IMR-90 (cell line): ENCODE data around the gene DHRS4. TPM values are rescaled to one million over a fixed set of nuclear protein-coding genes. Genes with fewer than 3 reads are reported as not detected.

ENCODE experiments used
- ATAC-seq: fragments of 200-7000 bp; cut with Tn5 transposase; 2 replicates; pipeline ENCODE4 v1.9.1; 2020; ENCODE audit warnings: low read depth, mild to moderate bottlenecking, moderate library complexity
- BruUV-seq: library from RNA; stranded (reverse); fragments of 400-500 nt; replicated peaks from 2 replicates; lab custom pipeline; 2021; lab: Mats Ljungman, UMichigan
- CTCF ChIA-PET: fragments of 300-600 bp; formaldehyde crosslinking; extraction: SDS; loops from one replicate; lab custom pipeline; 2021; ENCODE audit warnings: antibody characterized with exemption; lab: Yijun Ruan, JAX
- POLR2A ChIA-PET: fragments of 300-600 bp; sonication (Branson Sonifier 250); formaldehyde crosslinking; loops from one replicate; lab custom pipeline; 2022; ENCODE audit warnings: antibody characterized with exemption; ENCODE audit not compliant: unreplicated experiment; lab: Charles Lee
- DNase-seq: peaks from one replicate; pipeline ENCODE4 v3.0.0; 2013
- H2AFZ ChIP-seq: replicated peaks from 2 replicates; pipeline ENCODE3; 2013; ENCODE audit warnings: low read length, mild to moderate bottlenecking; ENCODE audit not compliant: poor library complexity
- H2AK5ac ChIP-seq: 2 replicates; pipeline ENCODE4 v1.6.1; 2013; ENCODE audit warnings: low read depth, low read length, inconsistent platforms
- H2AK9ac ChIP-seq: replicated peaks from 2 replicates; pipeline ENCODE3; 2013; ENCODE audit warnings: mild to moderate bottlenecking, low read depth, low read length, moderate library complexity; ENCODE audit not compliant: poor library complexity
- H2BK120ac ChIP-seq: 2 replicates; pipeline ENCODE4 v1.6.1; 2013; ENCODE audit warnings: low read depth, low read length, inconsistent platforms
- H2BK15ac ChIP-seq: 3 replicates; pipeline ENCODE4 v1.6.1; 2013; ENCODE audit warnings: low read depth, low read length, inconsistent platforms
- H2BK20ac ChIP-seq: 2 replicates; pipeline ENCODE4 v1.6.1; 2013; ENCODE audit warnings: low read depth, mild to moderate bottlenecking, inconsistent platforms, low read length, moderate library complexity
- H2BK5ac ChIP-seq: 2 replicates; pipeline ENCODE4 v1.6.1; 2013; ENCODE audit warnings: mild to moderate bottlenecking, low read depth, low read length, inconsistent platforms; ENCODE audit not compliant: poor library complexity, severe bottlenecking
- H3K14ac ChIP-seq: replicated peaks from 2 replicates; pipeline ENCODE4 v1.6.1; 2013; ENCODE audit warnings: low read depth, low read length, inconsistent platforms
- H3K18ac ChIP-seq: 2 replicates; pipeline ENCODE4 v1.6.1; 2013; ENCODE audit warnings: low read depth, low read length, control low read depth
- H3K23ac ChIP-seq: 2 replicates; pipeline ENCODE4 v1.6.1; 2013; ENCODE audit warnings: low read depth, low read length, inconsistent platforms
- H3K27ac ChIP-seq: 2 replicates; pipeline ENCODE4 v1.5.1; 2013; ENCODE audit warnings: mild to moderate bottlenecking, control low read depth, low read length; ENCODE audit not compliant: insufficient read depth
- H3K27me3 ChIP-seq: 2 replicates; pipeline ENCODE4 v1.6.1; 2013; ENCODE audit warnings: low read length; ENCODE audit not compliant: control insufficient read depth, insufficient read depth
- H3K36me3 ChIP-seq: 2 replicates; pipeline ENCODE4 v1.6.1; 2013; ENCODE audit warnings: low read length, mixed read lengths; ENCODE audit not compliant: control insufficient read depth, insufficient read depth
- H3K4ac ChIP-seq: 2 replicates; pipeline ENCODE4 v1.6.1; 2013; ENCODE audit warnings: low read depth, low read length, inconsistent platforms
- H3K4me1 ChIP-seq: 2 replicates; pipeline ENCODE4 v1.6.1; 2013; ENCODE audit warnings: low read length, mixed read lengths; ENCODE audit not compliant: control insufficient read depth, insufficient read depth
- H3K4me2 ChIP-seq: 2 replicates; pipeline ENCODE4 v1.6.1; 2013; ENCODE audit warnings: low read depth, mild to moderate bottlenecking, control low read depth, low read length, moderate library complexity
- H3K4me3 ChIP-seq: 2 replicates; pipeline ENCODE4 v1.5.1; 2013; ENCODE audit warnings: low read depth, mild to moderate bottlenecking, control low read depth, low read length, moderate library complexity; ENCODE audit not compliant: insufficient read depth
- H3K56ac ChIP-seq: 2 replicates; pipeline ENCODE4 v1.6.1; 2013; ENCODE audit warnings: low read length, inconsistent platforms; ENCODE audit not compliant: insufficient read depth; ENCODE audit errors: extremely low read depth
- H3K79me1 ChIP-seq, 2 experiments: 2 replicates each; pipeline ENCODE4 v1.6.1; 2013; ENCODE audit warnings: low read length in 2 of 2, inconsistent platforms in 1 of 2, low read depth in 1 of 2
- H3K9ac ChIP-seq: 2 replicates; pipeline ENCODE4 v1.6.1; 2013; ENCODE audit warnings: low read depth, low read length, control low read depth
- H3K9me1 ChIP-seq: 2 replicates; pipeline ENCODE4 v1.6.1; 2013; ENCODE audit warnings: low read length, inconsistent platforms; ENCODE audit not compliant: insufficient read depth
- H3K9me3 ChIP-seq: 2 replicates; pipeline ENCODE4 v1.6.1; 2013; ENCODE audit warnings: low read length; ENCODE audit not compliant: control insufficient read depth, insufficient read depth
- H4K20me1 ChIP-seq: 2 replicates; pipeline ENCODE4 v1.6.1; 2013; ENCODE audit warnings: low read length, inconsistent platforms; ENCODE audit not compliant: insufficient read depth
- H4K5ac ChIP-seq: 2 replicates; pipeline ENCODE4 v1.6.1; 2013; ENCODE audit warnings: mild to moderate bottlenecking, low read depth, low read length, control low read depth
- H4K8ac ChIP-seq, 2 experiments: 2 replicates each; pipeline ENCODE4 v1.6.1; 2013; ENCODE audit warnings: low read depth in 2 of 2, low read length in 2 of 2, control low read depth in 1 of 2, inconsistent platforms in 1 of 2
- H4K91ac ChIP-seq: 2 replicates; pipeline ENCODE4 v1.6.1; 2013; ENCODE audit warnings: low read depth, low read length, inconsistent platforms; ENCODE audit not compliant: insufficient read depth
- BHLHE40 ChIP-seq: fragments of 150-350 bp; IDR thresholded peaks from 2 replicates; pipeline ENCODE4 v1.6.1; 2016; ENCODE audit warnings: mild to moderate bottlenecking, low read depth, low read length
- CEBPB ChIP-seq: IDR thresholded peaks from 2 replicates; pipeline ENCODE4 v1.6.1; 2012; ENCODE audit warnings: low read depth, low read length, improper control_type of control experiment
- CTCF ChIP-seq: conservative IDR thresholded peaks from 2 replicates; pipeline ENCODE4 v1.5.1; 2012; ENCODE audit warnings: mild to moderate bottlenecking, low read depth, low read length, improper control_type of control experiment
- ELK1 ChIP-seq: fragments of 150-350 bp; IDR thresholded peaks from 2 replicates; pipeline ENCODE4 v1.6.1; 2016; ENCODE audit warnings: low read depth, mild to moderate bottlenecking, low read length, moderate library complexity, borderline replicate concordance
- MAFK ChIP-seq: IDR thresholded peaks from 2 replicates; pipeline ENCODE4 v1.6.1; 2012; ENCODE audit warnings: low read depth, low read length, improper control_type of control experiment
- MAZ ChIP-seq: IDR thresholded peaks from 2 replicates; pipeline ENCODE4 v1.6.1; 2012; ENCODE audit warnings: low read depth, mild to moderate bottlenecking, low read length, improper control_type of control experiment, moderate library complexity, borderline replicate concordance
- MXI1 ChIP-seq: IDR thresholded peaks from 2 replicates; pipeline ENCODE4 v1.6.1; 2012; ENCODE audit warnings: low read depth, mild to moderate bottlenecking, low read length, moderate library complexity, borderline replicate concordance
- NFE2L2 ChIP-seq: fragments of 150-350 bp; IDR thresholded peaks from 2 replicates; pipeline ENCODE4 v1.6.1; 2016; ENCODE audit warnings: low read depth, mild to moderate bottlenecking, low read length
- POLR2A ChIP-seq: IDR thresholded peaks from 2 replicates; pipeline ENCODE4 v1.6.1; 2012; ENCODE audit warnings: mild to moderate bottlenecking, low read depth, low read length
- RAD21 ChIP-seq: IDR thresholded peaks from 2 replicates; pipeline ENCODE4 v1.6.1; 2012; ENCODE audit warnings: low read length, improper control_type of control experiment
- RCOR1 ChIP-seq: IDR thresholded peaks from 2 replicates; pipeline ENCODE4 v1.6.1; 2012; ENCODE audit warnings: mild to moderate bottlenecking, low read length, improper control_type of control experiment; ENCODE audit not compliant: insufficient replicate concordance
- RFX5 ChIP-seq: IDR thresholded peaks from 2 replicates; pipeline ENCODE4 v1.8.0; 2012; ENCODE audit warnings: low read depth, mild to moderate bottlenecking, low read length, moderate library complexity
- SMC3 ChIP-seq: fragments of 150-350 bp; IDR thresholded peaks from 2 replicates; pipeline ENCODE4 v1.6.1; 2016; ENCODE audit warnings: low read depth, mild to moderate bottlenecking, antibody characterized with exemption, low read length, moderate library complexity
- USF2 ChIP-seq: fragments of 150-350 bp; IDR thresholded peaks from 2 replicates; pipeline ENCODE4 v1.6.1; 2017; ENCODE audit warnings: mild to moderate bottlenecking, antibody characterized with exemption, low read length, low read depth
- WGBS, 2 experiments: methylation state at CpG; one replicate each; pipeline versions ENCODE4 v1.1.5 to v1.1.7; 2013; ENCODE audit warnings: missing lambda C conversion rate in 2 of 2; ENCODE audit not compliant: insufficient read length in 1 of 2; ENCODE audit errors: extremely low coverage in 2 of 2; 5-methylcytosine and 5-hydroxymethylcytosine counted together
- dilution Hi-C: fragments of 300-500 bp; cut with HindIII; formaldehyde crosslinking; loops from one replicate; pipeline ENCODE4 v1.14.3; 2018; ENCODE audit warnings: low sequenced_read_pairs; ENCODE audit not compliant: unreplicated experiment
- in situ Hi-C: fragments of 300-500 bp; cut with MboI; formaldehyde crosslinking; loops from 3 replicates; pipeline ENCODE4 v1.14.3; 2019; ENCODE audit warnings: low sequenced_read_pairs, inconsistent platforms, mixed read lengths
- intact Hi-C: fragments of 100-400 bp; cut with micrococcal nuclease; formaldehyde crosslinking; loops from 2 replicates; pipeline ENCODE4 v1.10.0; 2022
- polyA plus RNA-seq, 3 experiments: library from polyadenylated mRNA; depleted of rRNA; stranded (reverse); fragments of >200 nt; gene quantifications; 2 replicates each; pipeline ENCODE4 v1.2.3, GENCODE V29; 2012; ENCODE audit warnings: low replicate concordance in 1 of 3
- total RNA-seq: library from RNA; depleted of rRNA; stranded (reverse); fragments of >200 nt; gene quantifications from 2 replicates; pipeline ENCODE4 v1.2.3, GENCODE V29; 2012

DHRS4 gene
- total and polyA plus RNA-seq, 2 of the 4 experiments (the other 2 are of a cell fraction): 43.2 to 51.8 TPM

GRCh38 chr14:23910101-23910875 lies 43.3 kb upstream of the DHRS4 start:
- Histone ChIP-seq H2BK5ac (no peak overlapping the region), H4K20me1 (no peaks in the 10 kb centered on the region), H3K27ac (no peak overlapping the region), H3K4ac (no peak overlapping the region), H3K23ac (no peak overlapping the region), H3K14ac (no peak overlapping the region), H4K91ac (no peak overlapping the region), H3K79me1 (no peaks in the 10 kb centered on the region), H3K9ac (no peak overlapping the region), H3K9me3 (no peaks in the 10 kb centered on the region), H4K5ac (no peak overlapping the region), H2AK9ac (peak overlapping the region; percentile 51), H3K4me2 (no peak overlapping the region), H3K9me1 (no peaks in the 10 kb centered on the region), H3K18ac (no peak overlapping the region), H2BK15ac (no peak overlapping the region), H3K4me1 (no peaks in the 10 kb centered on the region), H2BK120ac (no peak overlapping the region), H3K36me3 (no peaks in the 10 kb centered on the region), H3K4me3 (no peak overlapping the region), H4K8ac (no peak overlapping the region), H2AK5ac (no peak overlapping the region), H2BK20ac (no peak overlapping the region), H3K27me3 (peaks cover 3% of the 10 kb centered on the region; the same call in 1 of the 2 replicates), H3K56ac (no peak overlapping the region), H2AFZ (peak overlapping the region; percentile 35)
- peak; percentile 98 for ATAC-seq
- POLR2A ChIA-PET: no interaction called here
- peak; percentile 48 for DNase-seq
- CTCF ChIA-PET: interaction anchor here (0.6 to 3.0 kb wide), 16 partner anchors 10 to 321 kb away, joined by 3 to 14 read pairs (median 4); no protein-coding TSS in a partner anchor
- no TSS peak for BruUV-seq
- 100% methylated on average over 1 of the region's 7 CpGs; no CpG with 5 or more reads in 1 of the 2 experiments for WGBS, 2 experiments
- dilution Hi-C loops (no loop called here), intact Hi-C loops (loop anchor here (1.0 kb wide), 4 partner anchors 183 to 321 kb away; no protein-coding TSS in a partner anchor), in situ Hi-C loops (loop anchor here (5.0 kb wide), 1 partner anchor 183 kb away; no protein-coding TSS in a partner anchor)
- TF ChIP-seq ELK1 (no peak), MAZ (no peak), MAFK (no peak), RAD21 (peak; percentile 87), POLR2A (no peak), USF2 (no peak), RCOR1 (no peak), NFE2L2 (no peak), CTCF (peak; percentile 81), MXI1 (no peak), CEBPB (no peak), SMC3 (peak; percentile 65), RFX5 (no peak), BHLHE40 (peak; percentile 41; the same call in 1 of the 2 replicates)
